ENCODE results near the gene KRT10.

DNA sequence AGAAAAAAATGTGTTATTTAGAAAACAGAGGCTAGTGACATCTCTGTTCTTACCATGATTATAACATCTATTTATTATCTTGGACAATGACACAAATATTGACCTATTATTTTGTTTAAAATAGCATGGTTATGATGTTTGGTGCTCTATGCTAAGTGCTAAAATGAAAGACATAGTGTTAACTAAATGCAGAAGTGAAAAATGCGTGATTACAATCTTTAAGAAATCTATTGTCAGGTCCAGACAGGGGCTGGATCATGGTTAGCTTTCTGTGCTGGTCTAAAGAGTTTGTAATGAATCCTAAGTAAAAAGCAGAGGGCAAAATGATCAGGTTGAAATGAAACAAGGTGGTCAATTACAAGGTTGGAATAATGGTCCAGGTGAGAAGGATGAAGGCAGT lies 22.0 kb downstream of the KRT10 start:
- TF ChIP-seq EZH2 (IDR thresholded peaks at IDR 0.05; ENCODE audit: borderline replicate concordance, low read depth, low read length, severe bottlenecking) = no peak
- TF ChIP-seq, protein P1, sequence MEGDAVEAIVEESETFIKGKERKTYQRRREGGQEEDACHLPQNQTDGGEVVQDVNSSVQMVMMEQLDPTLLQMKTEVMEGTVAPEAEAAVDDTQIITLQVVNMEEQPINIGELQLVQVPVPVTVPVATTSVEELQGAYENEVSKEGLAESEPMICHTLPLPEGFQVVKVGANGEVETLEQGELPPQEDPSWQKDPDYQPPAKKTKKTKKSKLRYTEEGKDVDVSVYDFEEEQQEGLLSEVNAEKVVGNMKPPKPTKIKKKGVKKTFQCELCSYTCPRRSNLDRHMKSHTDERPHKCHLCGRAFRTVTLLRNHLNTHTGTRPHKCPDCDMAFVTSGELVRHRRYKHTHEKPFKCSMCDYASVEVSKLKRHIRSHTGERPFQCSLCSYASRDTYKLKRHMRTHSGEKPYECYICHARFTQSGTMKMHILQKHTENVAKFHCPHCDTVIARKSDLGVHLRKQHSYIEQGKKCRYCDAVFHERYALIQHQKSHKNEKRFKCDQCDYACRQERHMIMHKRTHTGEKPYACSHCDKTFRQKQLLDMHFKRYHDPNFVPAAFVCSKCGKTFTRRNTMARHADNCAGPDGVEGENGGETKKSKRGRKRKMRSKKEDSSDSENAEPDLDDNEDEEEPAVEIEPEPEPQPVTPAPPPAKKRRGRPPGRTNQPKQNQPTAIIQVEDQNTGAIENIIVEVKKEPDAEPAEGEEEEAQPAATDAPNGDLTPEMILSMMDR (IDR thresholded peaks at IDR 0.05; ENCODE audit: borderline replicate concordance, extremely low read depth, low read length, poor library complexity, severe bottlenecking) = no peak

Measured in DND-41 (cell line).